Pons (tissue), 1 donor: Measurements from ENCODE around the gene RXFP1.
"Not testable (repeated sequence)": the region's sequence is repeated elsewhere in the genome, so short reads cannot be mapped to it uniquely, and the experiment has no call there.

ENCODE experiments used
- DNase-seq: peaks from one replicate; pipeline ENCODE4 v3.0.0-alpha.2; 2016; ENCODE audit warnings: low spot score

Gene RXFP1

DNA sequence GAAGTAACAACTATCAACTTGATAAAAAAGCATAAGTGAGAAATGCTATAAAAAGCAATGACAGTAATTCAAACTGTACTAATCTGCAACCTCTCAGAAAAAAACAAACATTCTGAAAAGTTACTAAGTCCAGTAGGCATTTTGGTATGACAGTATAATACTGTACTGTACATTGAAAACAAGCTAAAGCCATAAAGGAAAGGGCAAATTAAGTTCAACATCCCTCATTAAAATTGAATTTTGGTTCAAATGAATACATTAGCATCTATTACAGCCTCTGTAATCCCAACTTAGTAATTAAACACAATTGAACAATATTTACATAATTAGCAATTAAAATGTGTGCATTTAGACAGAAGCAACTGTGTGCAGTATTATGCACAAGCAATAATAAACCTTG lies 96.3 kb downstream of the RXFP1 start:
- no peak for DNase-seq

DNA sequence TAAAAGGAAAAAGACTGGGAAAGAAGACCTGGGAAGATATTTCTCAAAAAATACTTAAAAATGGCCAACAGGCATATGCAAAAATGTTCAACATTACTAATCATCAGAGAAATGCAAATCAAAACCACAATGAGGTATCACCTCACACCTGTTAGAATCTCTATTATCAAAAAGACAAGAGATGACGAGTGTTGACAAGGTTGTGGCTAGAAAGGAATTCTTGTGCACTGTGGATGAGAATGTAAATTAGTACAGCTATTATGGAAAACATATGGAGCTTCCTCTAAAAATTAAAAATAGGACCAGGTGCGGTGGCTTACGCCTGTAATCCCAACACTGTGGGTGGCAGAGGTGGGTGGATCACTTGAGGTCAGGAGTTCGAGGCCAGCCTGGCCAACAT lies 100.0 kb downstream of the RXFP1 start:
- no peak for DNase-seq

DNA sequence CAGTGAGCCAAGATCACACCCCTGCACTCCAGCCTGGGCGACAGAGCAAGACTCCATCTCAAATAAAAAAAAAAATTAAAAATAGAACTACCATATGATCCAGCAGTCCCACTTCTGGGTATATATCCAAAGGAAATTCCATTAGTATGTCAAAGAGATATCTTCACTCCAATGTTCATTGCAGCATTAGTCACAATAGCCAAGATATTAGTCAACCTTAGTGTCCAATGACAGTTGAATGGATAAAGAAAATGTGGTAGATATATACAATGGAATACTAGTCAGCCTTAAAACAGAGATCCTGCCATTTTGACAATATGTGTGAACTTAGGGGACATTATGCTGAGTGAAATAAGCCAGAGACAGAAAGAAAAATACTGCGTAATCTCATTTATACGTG lies 100.6 kb downstream of the RXFP1 start:
- DNase-seq: no peak

DNA sequence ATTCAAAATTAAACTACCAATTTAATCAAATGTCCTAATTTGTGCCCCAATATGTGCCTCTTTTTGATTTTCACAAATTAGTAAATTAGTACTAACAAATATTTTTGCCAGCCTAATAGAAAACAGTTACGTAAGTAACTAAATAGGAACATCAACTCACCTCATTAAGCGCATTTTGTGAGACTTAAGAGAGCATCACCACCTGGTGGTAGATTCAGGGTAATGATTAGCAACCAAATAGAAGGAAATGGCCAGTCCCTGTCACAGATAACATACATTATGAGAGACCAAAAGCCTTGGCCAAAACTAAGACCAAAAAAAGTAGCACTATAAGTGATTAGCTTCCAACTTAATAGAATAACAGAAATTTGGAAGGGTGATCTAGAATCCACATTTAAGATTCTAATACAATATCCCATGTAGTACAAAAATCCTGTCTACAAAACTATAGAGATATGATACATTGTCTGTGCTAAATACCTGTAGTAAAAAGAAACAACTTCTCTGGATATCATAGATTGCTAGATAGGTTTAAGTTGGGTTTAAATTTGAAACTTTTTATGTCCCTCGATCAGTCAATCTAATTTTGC lies 103.3 kb downstream of the RXFP1 start:
- DNase-seq: peak; percentile 79

DNA sequence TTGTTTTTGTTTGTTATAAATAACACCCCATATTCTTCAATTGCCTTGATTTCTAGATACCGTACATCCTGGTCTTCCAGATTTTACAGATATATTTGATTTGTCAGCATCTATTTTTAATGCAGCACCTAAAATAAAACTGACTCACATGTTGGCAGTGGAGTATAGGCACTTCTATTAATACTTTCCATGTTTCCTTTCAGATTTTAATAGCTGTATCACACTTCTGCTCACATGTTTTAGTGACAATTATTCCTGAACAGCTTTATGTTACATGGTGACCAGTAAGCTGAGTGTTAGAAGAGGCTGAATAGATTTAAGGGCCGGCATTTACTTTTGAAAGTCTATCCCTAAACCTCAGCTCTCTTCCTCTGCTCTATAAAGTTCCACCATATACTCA lies 103.9 kb downstream of the RXFP1 start:
- DNase-seq: no peak

DNA sequence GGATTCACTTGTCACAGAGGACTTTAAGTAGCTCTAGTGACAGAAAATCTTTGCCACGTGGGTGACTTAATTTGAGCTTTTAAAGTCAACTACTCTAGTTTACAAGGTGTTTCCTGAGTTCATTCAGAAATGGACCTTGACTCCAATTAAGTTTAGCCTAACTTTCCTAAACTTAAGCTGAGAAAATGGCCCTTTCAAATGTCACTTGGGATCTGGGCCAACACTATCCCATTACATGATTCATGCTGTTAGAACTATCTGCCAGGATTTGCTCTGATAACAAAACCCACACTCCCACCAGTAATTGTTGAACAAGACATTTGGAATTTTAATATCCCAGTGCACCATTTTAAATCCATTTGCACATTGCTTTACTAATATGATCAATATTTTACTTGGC lies 109.2 kb downstream of the RXFP1 start:
- DNase-seq: no peak

DNA sequence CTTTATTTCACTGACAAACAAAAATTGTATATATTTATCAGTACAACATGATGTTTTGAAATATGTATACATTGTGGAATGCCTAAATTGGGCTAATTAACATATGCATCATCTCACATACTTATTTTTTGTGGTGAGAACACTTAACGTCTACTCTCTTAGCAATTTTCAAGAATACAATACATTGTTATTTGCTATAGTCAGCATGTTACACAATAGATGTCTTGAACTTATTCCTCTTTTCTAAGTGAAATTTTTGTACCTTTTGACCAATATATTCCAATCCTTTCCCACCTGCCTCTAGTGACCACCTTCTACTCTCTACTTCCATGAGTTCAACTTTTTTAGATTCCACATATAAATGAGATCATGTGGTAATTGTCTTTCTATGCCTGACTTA lies 114.9 kb downstream of the RXFP1 start:
- no peak for DNase-seq

DNA sequence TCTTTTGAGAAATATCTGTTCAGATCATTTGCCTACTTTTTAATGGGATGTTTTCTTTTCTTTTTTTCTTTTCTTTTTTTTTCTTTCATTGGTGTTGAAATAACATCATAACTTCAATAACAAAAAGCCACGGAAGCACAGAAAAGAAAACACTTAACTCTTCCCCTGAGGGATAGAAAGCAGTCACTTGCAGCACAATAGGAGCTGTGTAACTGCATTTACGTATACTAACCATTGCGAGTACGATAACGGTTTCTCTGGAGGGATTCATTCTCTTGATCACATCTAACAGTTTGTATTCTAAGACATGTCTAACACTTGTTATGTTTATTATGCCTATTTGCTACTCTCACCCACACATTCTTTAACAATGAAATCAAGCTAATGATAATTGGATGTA lies 122.7 kb downstream of the RXFP1 start:
- no peak for DNase-seq

DNA sequence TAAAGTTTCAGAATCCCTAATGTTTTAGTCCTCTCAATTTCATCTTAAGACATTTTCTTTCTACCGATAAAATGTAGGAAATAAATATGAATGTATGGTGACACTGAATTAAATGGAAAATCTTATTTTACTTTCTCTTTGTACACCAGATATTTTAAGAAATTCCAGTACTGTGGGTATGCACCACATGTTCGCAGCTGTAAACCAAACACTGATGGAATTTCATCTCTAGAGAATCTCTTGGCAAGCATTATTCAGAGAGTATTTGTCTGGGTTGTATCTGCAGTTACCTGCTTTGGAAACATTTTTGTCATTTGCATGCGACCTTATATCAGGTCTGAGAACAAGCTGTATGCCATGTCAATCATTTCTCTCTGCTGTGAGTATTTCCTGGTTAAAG lies 123.1 kb downstream of the RXFP1 start:
- no peak for DNase-seq

DNA sequence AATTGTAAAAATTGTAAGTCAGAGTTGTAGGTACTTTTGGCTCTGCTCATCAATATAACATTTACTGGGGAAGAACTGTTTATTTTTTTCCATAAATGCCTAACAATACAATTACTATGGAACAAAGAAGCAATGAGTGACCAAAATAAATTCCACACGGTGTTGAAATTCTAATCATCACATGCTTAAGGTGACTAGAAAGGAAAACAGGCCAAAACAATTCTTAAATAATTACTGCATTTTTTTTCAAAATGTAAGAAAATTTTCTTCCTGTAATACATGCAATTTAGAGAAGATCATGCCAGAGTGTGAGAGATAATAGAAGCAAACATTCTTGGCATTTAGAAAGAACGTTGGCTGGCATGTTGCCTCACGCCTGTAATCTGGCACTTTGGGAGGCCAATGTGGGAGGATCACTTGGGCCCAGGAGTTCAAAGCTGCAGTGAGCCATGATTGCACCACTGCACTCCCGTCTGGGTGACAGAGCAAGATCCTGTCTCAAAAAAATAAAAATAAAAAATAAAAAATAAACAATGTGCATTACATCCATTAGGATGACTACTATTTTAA lies 127.5 kb downstream of the RXFP1 start:
- DNase-seq: no peak

DNA sequence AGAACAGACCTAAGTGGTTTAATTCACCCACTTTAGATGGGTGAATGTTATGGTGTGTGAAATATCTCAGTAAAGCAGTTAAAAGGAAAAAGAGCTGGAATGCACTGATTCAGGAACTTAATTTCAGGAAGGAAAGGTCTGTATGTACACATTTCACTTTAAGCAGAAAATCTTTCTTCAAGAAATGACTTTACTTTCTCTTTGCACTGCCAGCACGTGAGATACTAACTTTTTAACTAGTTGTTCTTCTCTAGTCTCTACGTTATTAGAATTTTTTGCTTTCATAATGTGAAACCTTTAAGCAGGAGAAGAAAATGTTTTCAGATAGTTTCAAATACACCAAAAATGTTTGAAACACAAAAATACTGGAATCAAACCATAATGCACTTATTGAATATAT lies 131.2 kb downstream of the RXFP1 start:
- DNase-seq: no peak

DNA sequence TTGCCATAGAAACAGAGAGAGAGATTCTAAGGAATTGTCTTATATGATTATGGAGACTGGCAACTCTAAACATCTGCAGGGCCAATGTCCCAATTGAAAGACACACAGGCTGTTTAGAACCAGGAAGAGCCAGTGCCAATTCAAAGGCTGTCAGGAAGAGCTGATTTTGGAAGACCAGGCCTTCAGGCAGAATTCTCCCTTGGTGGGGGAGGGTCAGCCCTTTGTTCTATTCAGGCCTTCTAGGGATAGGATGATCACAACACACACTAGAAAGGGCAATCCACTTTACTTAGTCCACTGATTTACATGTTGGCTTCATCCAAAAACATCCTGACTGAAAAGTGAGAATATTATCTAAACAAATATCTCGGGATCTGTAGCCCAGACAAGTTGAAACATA lies 134.8 kb downstream of the RXFP1 start:
- no peak for DNase-seq

DNA sequence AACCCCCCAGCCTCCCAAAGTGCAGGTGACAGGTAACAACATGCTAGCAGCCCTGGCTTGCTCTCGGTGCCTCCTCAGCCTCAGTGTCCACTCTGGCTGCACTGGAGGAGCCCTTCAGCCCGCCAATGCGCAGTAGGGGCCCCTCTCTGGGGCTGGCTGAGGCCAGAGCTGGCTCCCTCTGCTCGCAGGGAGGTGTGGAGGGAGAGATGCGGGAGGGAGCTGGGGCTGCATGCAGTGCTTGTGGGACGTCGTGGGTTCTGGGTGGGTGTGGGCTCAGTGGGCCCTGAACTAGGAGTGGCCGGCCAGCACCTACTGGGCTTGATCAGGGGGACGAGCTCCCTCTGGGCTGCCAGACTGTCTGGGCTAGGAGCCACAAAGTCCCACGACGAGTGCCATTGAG lies 135.6 kb downstream of the RXFP1 start:
- DNase-seq: no peak

DNA sequence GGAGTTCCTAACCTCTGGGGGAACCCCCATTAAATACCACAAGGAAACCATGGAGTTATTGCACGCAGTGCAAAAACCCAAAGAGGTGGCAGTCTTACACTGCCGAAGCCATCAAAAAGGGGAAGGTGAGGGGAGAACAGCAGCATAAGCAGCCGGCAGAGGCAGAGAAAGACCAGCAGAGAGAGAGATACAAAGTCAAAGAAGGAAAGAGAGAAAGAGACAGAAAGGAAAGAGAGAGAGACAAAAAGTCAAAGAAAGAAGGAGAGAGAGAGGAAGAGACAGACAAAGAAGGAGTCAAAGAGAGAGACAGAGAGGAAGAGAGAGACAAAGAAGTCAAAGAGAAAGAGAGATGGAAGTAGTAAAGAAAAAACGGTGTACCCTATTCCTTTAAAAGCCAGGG lies 141.6 kb downstream of the RXFP1 start:
- DNase-seq: not testable (repeated sequence)

DNA sequence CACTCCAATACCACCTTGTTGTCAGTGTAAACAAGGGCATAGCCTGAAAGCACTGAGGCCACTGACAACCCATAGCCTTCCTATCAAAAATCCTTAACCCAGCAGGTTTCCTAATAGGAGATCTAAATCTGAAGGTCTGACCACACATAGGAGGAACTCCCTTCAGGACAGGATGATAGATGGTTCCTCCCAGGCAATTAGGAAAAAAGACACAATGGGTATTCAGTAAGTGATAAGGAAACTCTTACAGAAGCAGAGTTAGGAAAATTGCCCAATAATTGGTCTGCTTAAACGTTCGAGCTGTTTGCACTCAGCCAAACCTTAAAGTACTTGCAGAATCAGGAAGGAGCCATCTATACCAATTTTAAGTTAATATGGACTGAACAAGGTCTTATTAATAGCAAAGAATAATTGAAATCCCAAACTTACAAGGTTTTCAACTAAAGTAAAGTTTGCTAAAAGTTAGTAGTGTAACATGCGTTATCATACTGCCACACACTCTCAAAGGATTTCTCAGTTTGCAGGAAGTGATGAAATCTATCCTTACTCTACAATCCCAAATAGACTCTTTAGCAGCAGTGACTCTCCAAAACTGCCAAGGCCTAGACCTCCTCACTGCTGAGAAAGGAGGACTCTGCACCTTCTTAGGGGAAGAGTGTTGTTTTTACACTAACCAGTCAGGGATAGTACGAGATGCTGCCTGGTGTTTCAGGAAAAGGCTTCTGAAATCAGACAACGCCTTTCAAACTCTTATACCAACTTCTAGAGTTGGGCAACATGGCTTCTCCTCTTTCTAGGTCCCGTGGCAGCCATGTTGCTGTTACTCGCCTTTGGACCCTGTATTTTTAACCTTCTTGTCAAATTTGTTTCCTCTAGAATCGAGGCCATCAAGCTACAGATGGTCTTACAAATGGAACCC lies 142.3 kb downstream of the RXFP1 start:
- DNase-seq: not testable (repeated sequence)

DNA sequence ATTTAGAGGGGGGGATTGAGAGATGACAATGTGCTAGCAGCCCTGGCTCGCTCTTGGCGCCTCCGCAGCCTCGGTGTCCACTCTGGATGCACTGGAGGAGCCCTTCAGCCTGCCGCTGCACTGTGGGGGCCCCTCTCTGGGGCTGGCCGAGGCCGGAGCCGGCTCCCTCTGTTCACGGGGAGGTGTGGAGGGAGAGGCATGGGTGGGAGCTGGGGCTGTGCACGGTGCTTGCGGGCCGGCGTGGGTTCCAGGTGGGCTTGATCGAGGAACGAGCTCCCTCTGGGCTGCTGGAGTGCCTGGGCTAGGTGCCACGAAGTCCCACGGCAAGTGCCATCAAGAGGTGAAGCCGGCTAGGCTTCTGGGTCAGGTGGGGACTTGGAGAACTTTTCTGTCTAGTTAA lies 143.1 kb downstream of the RXFP1 start:
- DNase-seq: no peak

DNA sequence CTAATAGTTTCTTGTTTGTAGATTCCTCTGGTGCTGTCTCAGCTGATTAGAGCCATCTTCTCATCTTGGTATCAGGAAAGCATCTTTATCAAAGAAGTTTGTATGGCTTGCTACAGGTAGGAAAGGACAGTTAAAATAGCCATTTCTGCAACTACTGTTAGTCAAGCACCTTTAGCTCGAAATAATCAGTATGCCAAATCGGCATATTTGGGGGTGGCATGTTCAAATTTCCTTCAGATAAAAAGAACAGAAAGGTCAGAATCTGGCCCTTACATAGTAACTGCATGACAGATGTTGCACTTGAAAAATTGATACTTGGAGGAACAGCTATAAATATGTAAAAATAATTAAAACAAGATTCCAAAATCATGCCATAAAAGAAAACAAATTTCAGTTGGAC lies 145.2 kb downstream of the RXFP1 start:
- no peak for DNase-seq

DNA sequence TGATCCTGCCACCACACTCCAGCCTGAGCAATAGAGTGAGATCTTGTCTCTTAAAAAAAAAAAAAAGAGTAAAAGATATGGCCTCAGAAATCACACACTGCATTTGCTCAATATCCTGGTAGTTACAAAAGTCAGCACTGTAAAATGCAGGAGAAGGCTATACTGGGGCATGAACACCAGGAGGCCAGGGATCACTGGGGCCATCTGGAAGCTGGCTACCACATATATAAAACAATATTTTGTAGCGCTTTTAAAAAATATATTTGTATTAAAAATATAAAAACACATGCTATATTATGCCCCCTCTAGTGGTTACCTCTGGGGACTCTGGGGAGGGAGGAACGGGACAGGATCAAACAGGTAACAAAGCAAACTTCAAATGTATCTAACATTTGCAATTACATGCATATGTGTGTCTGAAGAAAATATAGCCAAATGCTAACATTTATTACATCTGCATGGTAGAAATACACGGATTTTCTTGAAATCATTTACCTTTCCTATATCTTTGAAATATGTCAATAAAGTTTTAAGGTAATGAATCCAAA lies 146.0 kb downstream of the RXFP1 start:
- DNase-seq: no peak

DNA sequence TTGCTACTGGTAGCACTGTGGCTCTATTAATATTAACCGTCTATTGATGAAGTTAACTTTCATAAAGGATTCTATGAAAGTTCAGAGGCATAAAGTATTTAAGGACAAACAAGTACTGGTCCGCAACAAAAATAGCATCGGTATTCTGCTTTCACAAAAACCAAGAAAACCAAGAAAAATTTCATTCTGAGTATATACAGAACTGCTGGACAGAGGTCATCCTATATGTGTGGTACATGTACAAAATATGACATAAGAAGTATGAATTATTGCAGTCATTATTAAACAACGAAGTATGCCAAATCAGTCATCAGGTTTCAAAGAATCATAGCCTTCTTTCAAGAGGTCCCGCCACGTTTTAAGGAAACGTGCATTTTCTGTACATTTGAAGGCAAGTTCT lies 147.6 kb downstream of the RXFP1 start:
- DNase-seq: no peak

DNA sequence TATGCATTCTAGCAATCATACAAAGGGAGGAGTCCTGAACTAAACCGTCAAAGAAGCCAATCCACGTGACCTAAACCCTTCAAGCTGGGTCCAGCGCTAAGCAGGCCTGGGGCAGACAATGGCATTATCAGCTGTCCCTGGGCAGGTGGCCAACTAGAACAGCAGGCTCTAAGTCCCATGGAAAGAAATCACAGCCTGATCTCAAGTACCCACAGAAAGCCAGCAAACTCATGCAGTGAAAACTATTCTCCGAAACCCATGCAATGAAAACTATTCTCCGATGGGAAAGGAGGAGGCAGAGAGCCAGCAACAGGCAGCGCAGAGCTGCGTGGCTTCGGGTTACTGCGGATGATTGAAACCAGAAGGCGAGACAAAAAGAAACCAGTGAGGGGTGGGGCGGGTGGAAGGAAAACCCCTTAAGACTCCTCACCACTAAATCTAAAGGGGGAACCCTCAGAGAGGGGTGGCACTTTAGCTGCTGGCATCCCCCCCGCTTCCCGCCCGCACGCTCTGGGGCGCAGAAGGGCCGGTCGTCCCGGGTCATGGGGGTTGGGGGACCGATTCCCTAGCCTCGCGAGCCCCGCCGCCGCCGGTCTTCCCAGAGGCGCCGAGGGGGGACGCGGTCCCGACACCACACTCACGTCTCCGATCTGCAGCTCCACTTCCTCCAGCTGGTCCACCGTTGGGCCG lies 149.4 kb downstream of the RXFP1 start:
- peak; percentile 89 for DNase-seq

DNA sequence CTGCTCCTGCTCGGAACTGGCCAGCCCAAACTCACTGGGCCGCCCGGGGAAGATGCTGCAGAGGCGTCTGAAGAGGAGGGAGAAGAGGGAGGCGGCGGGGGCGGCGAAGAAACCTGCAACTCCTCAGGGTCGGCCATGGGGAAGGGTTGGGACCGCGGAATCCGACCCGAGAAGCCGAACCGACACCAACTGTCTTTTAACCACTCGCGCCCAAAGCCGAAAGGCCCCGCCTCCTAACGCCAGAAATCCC lies 149.9 kb downstream of the RXFP1 start, which contains the start of gene C4orf46:
Gene C4orf46, minus strand, starts transcription at position 223 of the 250 bp plus-strand sequence. Its CDS starts 86 bp downstream, at position 137.
- DNase-seq: no peak

DNA sequence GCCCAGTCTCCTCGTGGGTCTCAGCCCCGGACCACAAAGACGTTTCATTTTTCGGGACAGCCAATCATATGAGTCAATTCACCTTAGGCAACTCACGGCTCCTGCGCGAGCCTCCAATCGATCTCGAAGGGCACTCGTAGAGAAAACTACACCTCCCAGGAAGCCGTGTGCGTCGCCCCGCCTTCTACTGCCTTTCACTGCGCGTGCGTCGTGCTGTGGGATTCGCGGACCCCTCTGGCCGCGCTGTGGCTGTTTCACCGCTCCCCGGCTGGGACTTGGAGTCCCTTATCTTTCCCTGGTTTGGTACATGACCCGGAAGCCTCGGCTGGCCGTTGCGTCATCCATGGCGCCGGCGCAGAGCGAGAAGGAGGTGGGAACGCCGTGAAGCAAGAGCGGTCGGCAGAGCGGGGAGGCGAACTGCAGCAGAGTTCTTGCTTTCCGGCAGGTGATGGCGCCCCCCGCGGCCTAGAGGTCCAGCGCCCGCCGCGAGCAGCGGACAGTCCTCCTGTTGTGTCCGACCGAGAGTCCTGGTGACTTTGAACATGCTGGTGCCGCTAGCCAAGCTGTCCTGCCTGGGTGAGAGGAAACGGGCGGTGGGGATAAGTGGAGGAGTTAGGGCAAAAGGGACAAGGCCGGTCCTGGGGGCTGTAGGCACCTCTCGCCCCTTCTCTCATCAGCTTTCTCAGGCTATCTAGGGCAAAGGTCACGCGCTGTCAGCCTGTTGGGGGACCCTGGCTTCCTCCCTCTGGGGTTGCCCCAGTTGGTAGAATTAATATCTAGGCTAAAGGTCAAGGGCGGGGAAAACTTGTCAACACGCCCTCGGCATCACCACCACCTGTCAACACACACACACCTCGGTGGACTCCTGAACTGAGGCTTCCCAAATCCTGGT lies 150.5 kb downstream of the RXFP1 start, which contains the start of gene ETFDH:
Gene ETFDH, plus strand, starts transcription at position 382 of the 892 bp plus-strand sequence. Its CDS starts 161 bp downstream, at position 543.
- DNase-seq: peak; percentile 99
